Trophoblast cell (in vitro differentiated cells and primary cell): ENCODE measurements around the gene CYP4Z1.
"Not testable (repeated sequence)": the region's sequence is repeated elsewhere in the genome, so short reads cannot be mapped to it uniquely, and the experiment has no call there.

Experiments
- DNase-seq, 2 donors: peaks; one replicate each; pipeline ENCODE4 v3.0.0-alpha.2; 2016
- H2AFZ ChIP-seq: 2 replicates; pipeline ENCODE4 v1.6.1; 2013; ENCODE audit warnings: low read length, moderate library complexity, mild to moderate bottlenecking; ENCODE audit not compliant: insufficient read depth, poor library complexity
- H2AK5ac ChIP-seq: 2 replicates; pipeline ENCODE4 v1.6.1; 2013; ENCODE audit warnings: mild to moderate bottlenecking, low read length
- H2BK120ac ChIP-seq: 2 replicates; pipeline ENCODE4 v1.6.1; 2013; ENCODE audit warnings: low read length, mild to moderate bottlenecking, moderate library complexity; ENCODE audit not compliant: insufficient read depth, poor library complexity
- H2BK12ac ChIP-seq: 2 replicates; pipeline ENCODE4 v1.6.1; 2013; ENCODE audit warnings: mild to moderate bottlenecking, low read length, moderate library complexity
- H2BK5ac ChIP-seq: 2 replicates; pipeline ENCODE4 v1.6.1; 2013; ENCODE audit warnings: low read length, low read depth, moderate library complexity, mild to moderate bottlenecking; ENCODE audit not compliant: poor library complexity
- H3K14ac ChIP-seq: 2 replicates; pipeline ENCODE4 v1.6.1; 2013; ENCODE audit warnings: mild to moderate bottlenecking, low read length
- H3K18ac ChIP-seq: 2 replicates; pipeline ENCODE4 v1.6.1; 2013; ENCODE audit warnings: mild to moderate bottlenecking, low read length
- H3K23ac ChIP-seq: 2 replicates; pipeline ENCODE4 v1.6.1; 2013; ENCODE audit warnings: low read length
- H3K27ac ChIP-seq: 2 replicates; pipeline ENCODE4 v1.5.1; 2013; ENCODE audit warnings: low read depth, mild to moderate bottlenecking, inconsistent platforms, low read length, moderate library complexity
- H3K27me3 ChIP-seq: 2 replicates; pipeline ENCODE4 v1.6.1; 2013; ENCODE audit warnings: inconsistent platforms, mild to moderate bottlenecking, low read length, moderate library complexity; ENCODE audit not compliant: insufficient read depth
- H3K36me3 ChIP-seq, 2 experiments: 1 replicate in 1 of 2; 2 replicates in 1 of 2; pipeline ENCODE4 v1.6.1; 2013; ENCODE audit warnings: low read length in 2 of 2, mild to moderate bottlenecking in 2 of 2, moderate library complexity in 1 of 2; ENCODE audit not compliant: insufficient read depth in 2 of 2, control insufficient read depth in 1 of 2
- H3K4ac ChIP-seq: 2 replicates; pipeline ENCODE4 v1.6.1; 2013; ENCODE audit warnings: low read depth, mild to moderate bottlenecking, low read length, moderate library complexity
- H3K4me1 ChIP-seq, 2 experiments: 1 replicate in 1 of 2; 2 replicates in 1 of 2; pipeline ENCODE4 v1.6.1; 2013; ENCODE audit warnings: low read length in 2 of 2, mild to moderate bottlenecking in 2 of 2, moderate library complexity in 1 of 2; ENCODE audit not compliant: insufficient read depth in 2 of 2, control insufficient read depth in 1 of 2
- H3K4me2 ChIP-seq: 2 replicates; pipeline ENCODE4 v1.6.1; 2013; ENCODE audit warnings: inconsistent platforms, mild to moderate bottlenecking, low read length, moderate library complexity
- H3K4me3 ChIP-seq: 2 replicates; pipeline ENCODE4 v1.5.1; 2013; ENCODE audit warnings: mild to moderate bottlenecking, low read depth, low read length, inconsistent platforms
- H3K79me1 ChIP-seq: one replicate; pipeline ENCODE4 v1.6.1; 2013; ENCODE audit warnings: low read length
- H3K79me2 ChIP-seq: 2 replicates; pipeline ENCODE4 v1.6.1; 2013; ENCODE audit warnings: low read length, mild to moderate bottlenecking; ENCODE audit not compliant: control insufficient read depth, insufficient read depth, poor library complexity
- H3K9ac ChIP-seq: 2 replicates; pipeline ENCODE4 v1.6.1; 2013; ENCODE audit warnings: mild to moderate bottlenecking, low read length
- H3K9me3 ChIP-seq: 2 replicates; pipeline ENCODE4 v1.6.1; 2013; ENCODE audit warnings: low read depth, mild to moderate bottlenecking, control low read depth, inconsistent platforms, low read length; ENCODE audit not compliant: insufficient read depth
- H4K12ac ChIP-seq: 2 replicates; pipeline ENCODE4 v1.6.1; 2013; ENCODE audit warnings: low read depth, mild to moderate bottlenecking, low read length, moderate library complexity
- H4K8ac ChIP-seq: 2 replicates; pipeline ENCODE4 v1.6.1; 2013; ENCODE audit warnings: low read depth, mild to moderate bottlenecking, low read length, moderate library complexity
- H4K91ac ChIP-seq: one replicate; pipeline ENCODE4 v1.6.1; 2013; ENCODE audit warnings: low read depth, mild to moderate bottlenecking, low read length, moderate library complexity
- WGBS: extraction: QIAGEN DNeasy Blood & Tissue Kit; methylation state at CpG from one replicate; pipeline ENCODE4 v1.1.7; 2013; ENCODE audit warnings: missing lambda C conversion rate; ENCODE audit not compliant: insufficient read length, insufficient coverage; ENCODE audit errors: extremely low coverage; 5-methylcytosine and 5-hydroxymethylcytosine counted together

Gene CYP4Z1

GRCh38 chr1:47113178-47113577 lies 46.1 kb downstream of the CYP4Z1 start:
- Histone ChIP-seq H2AK5ac (no peak overlapping the region), H3K4me3 (no peak overlapping the region), H4K8ac (no peak overlapping the region), H3K27me3 (no peaks in the 10 kb centered on the region), H2BK12ac (no peak overlapping the region), H2BK5ac (no peak overlapping the region), H3K23ac (no peak overlapping the region), H3K18ac (no peak overlapping the region), H3K79me2 (no peaks in the 10 kb centered on the region), H3K9ac (no peak overlapping the region), H3K4ac (no peak overlapping the region), H2AFZ (no peak overlapping the region), H4K12ac (no peak overlapping the region), H3K14ac (no peak overlapping the region), H2BK120ac (no peak overlapping the region), H3K4me1 (no peaks in the 10 kb centered on the region), H3K9me3 (no peaks in the 10 kb centered on the region), H4K91ac (no peak overlapping the region), H3K27ac (no peak overlapping the region), H3K4me2 (no peak overlapping the region), H3K79me1 (no peaks in the 10 kb centered on the region), H3K36me3 (no peaks in the 10 kb centered on the region)
- DNase-seq: no peak
- WGBS: no CpG with 5 or more reads among the region's 4 CpGs

GRCh38 chr1:47121039-47121438 lies 54.0 kb downstream of the CYP4Z1 start:
- not testable (repeated sequence) for H3K4me1 ChIP-seq, H4K12ac ChIP-seq, H3K27me3 ChIP-seq, H3K79me1 ChIP-seq, H3K9me3 ChIP-seq, H3K9ac ChIP-seq, H4K8ac ChIP-seq, H4K91ac ChIP-seq, H2BK12ac ChIP-seq, H3K79me2 ChIP-seq, DNase-seq, H2BK120ac ChIP-seq, H3K23ac ChIP-seq, H2AK5ac ChIP-seq, H3K36me3 ChIP-seq, H3K18ac ChIP-seq, H3K4me2 ChIP-seq, H2BK5ac ChIP-seq, H3K27ac ChIP-seq, H2AFZ ChIP-seq, H3K4ac ChIP-seq, H3K4me3 ChIP-seq, H3K14ac ChIP-seq
- no CpG with 5 or more reads among the region's 1 CpG for WGBS

- not testable (repeated sequence) for H2AFZ ChIP-seq, H4K12ac ChIP-seq, H3K9ac ChIP-seq, H3K18ac ChIP-seq, H3K14ac ChIP-seq, H4K8ac ChIP-seq, H3K79me1 ChIP-seq, H3K79me2 ChIP-seq, H3K4me3 ChIP-seq, H3K4me2 ChIP-seq, H2BK5ac ChIP-seq, H2BK12ac ChIP-seq, H2BK120ac ChIP-seq, H3K4ac ChIP-seq, H4K91ac ChIP-seq, H3K4me1 ChIP-seq, H3K27me3 ChIP-seq, H3K23ac ChIP-seq, H3K27ac ChIP-seq, H3K9me3 ChIP-seq, DNase-seq, H3K36me3 ChIP-seq, H2AK5ac ChIP-seq
These were observed 57.8 kb downstream of the CYP4Z1 start for GRCh38 chr1:47124834-47125233.

GRCh38 chr1:47126997-47127396 lies 60.0 kb downstream of the CYP4Z1 start:
- H3K4me3 ChIP-seq, H3K36me3 ChIP-seq, H3K4me2 ChIP-seq, H2AFZ ChIP-seq, H2BK12ac ChIP-seq, H4K12ac ChIP-seq, H3K23ac ChIP-seq, H2BK5ac ChIP-seq, H3K27ac ChIP-seq, H3K9me3 ChIP-seq, H3K14ac ChIP-seq, H3K18ac ChIP-seq, DNase-seq, H3K4me1 ChIP-seq, H2AK5ac ChIP-seq, H2BK120ac ChIP-seq, H3K4ac ChIP-seq, H3K79me1 ChIP-seq, H3K27me3 ChIP-seq, H3K79me2 ChIP-seq, H4K8ac ChIP-seq, H4K91ac ChIP-seq, H3K9ac ChIP-seq: not testable (repeated sequence)
- WGBS: no CpG with 5 or more reads among the region's 2 CpGs

GRCh38 chr1:47128221-47128620 lies 61.2 kb downstream of the CYP4Z1 start:
- no CpG with 5 or more reads among the region's 1 CpG for WGBS
- H3K9ac ChIP-seq: no peak overlapping the region

More at GRCh38 chr1:47128221-47128620, 61.2 kb downstream of the CYP4Z1 start:
- Histone ChIP-seq H3K27ac (no peak overlapping the region), H3K36me3 (no peaks in the 10 kb centered on the region), H2AFZ (no peak overlapping the region), H3K23ac (no peak overlapping the region), H3K4ac (no peak overlapping the region), H2BK120ac (no peak overlapping the region), H4K91ac (no peak overlapping the region), H3K9me3 (no peaks in the 10 kb centered on the region), H3K27me3 (no peaks in the 10 kb centered on the region), H3K4me1 (no peaks in the 10 kb centered on the region), H3K4me2 (no peak overlapping the region), H3K4me3 (no peak overlapping the region), H3K79me1 (no peaks in the 10 kb centered on the region), H3K79me2 (no peaks in the 10 kb centered on the region), H2BK12ac (no peak overlapping the region), H4K12ac (no peak overlapping the region), H2BK5ac (no peak overlapping the region), H4K8ac (no peak overlapping the region), H3K14ac (no peak overlapping the region), H3K18ac (no peak overlapping the region), H2AK5ac (no peak overlapping the region)
- DNase-seq: no peak
